HUDEP-2 (cell line): ENCODE results near the gene DLEC1.
A peak's percentile ranks its signal among the peaks of the same experiment; 100 is the strongest.
"Not testable (repeated sequence)": the region's sequence is repeated elsewhere in the genome, so short reads cannot be mapped to it uniquely, and the experiment has no call there.

Experiments used
- DNase-seq, 76 experiments: peaks; one replicate each; lab custom pipeline; 2025; ENCODE audit not compliant: unreplicated experiment in 76 of 76; lab: John Stamatoyannopoulos, UW

DLEC1 gene

GRCh38 chr3:38077073-38077472, 38.1 kb downstream of the DLEC1 start:
- DNase-seq, result not testable (repeated sequence)

DNA sequence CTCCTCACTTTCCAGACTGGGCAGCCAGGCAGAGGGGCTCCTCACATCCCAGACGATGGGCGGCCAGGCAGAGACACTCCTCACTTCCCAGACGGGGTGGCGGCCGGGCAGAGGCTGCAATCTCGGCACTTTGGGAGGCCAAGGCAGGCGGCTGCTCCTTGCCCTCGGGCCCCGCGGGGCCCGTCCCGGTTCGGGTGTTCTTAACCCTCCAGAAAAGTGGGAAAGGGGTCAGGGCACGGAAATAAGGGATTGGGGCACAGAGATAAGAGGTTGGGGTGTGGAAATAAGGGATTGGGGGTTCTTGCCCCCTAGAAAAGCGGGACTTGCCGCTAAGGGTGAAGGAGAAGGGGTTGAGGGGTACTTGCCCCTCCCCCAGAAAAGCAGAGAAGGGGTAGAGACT, 43.3 kb downstream of the DLEC1 start:
- DNase-seq, result not testable (repeated sequence)

GRCh38 chr3:38083254-38083653, 44.2 kb downstream of the DLEC1 start:
- DNase-seq, result not testable (repeated sequence)

- DNase-seq, result no peak
Observed at GRCh38 chr3:38083871-38084333, 44.9 kb downstream of the DLEC1 start.

DNA sequence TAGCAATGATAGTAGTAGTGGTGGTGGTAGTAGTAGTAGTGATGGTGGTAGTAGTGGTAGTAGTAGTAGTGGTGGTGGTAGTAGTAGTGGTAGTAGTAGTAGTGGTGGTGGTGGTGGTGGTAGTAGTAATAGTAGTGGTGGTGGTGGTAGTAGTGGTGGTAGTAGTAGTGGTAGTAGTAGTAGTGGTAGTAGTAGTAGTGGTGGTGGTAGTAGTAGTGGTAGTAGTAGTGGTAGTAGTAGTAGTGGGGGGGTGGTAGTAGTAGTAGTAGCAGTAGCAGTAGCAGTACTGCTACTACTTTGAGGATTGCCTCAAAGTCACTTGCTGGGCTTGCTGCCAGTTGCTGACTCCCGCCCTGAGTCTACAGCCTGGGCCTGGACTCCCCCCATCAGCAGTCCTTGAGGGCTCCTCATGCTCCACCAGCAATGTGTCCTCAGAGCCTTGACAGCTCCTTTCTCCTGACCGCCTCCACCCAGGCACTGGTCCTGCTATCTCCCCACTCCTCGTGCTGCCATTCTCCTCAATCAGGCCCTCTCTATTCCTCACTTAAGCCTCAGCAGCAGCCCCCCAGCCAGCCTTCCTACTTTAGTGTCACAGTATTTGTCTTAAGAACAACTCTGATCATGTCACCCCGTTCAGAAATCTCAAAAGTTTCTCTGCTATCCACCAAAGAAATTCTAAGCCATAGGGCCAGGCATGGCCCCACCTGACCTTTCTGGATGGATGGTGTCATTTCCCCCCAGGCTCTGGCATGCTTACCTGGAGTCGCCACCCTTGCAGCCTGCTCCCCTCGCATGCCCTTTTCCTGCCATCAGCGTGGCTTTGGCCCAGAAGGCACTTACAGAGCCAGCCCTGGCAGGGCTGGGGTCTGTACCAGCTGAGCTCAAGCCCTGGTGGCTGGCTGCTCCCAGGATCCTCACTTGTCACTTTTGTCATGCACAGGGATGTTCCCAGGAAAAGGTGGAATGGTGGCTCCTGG, 45.6 kb downstream of the DLEC1 start:
- no peak for DNase-seq

DNA sequence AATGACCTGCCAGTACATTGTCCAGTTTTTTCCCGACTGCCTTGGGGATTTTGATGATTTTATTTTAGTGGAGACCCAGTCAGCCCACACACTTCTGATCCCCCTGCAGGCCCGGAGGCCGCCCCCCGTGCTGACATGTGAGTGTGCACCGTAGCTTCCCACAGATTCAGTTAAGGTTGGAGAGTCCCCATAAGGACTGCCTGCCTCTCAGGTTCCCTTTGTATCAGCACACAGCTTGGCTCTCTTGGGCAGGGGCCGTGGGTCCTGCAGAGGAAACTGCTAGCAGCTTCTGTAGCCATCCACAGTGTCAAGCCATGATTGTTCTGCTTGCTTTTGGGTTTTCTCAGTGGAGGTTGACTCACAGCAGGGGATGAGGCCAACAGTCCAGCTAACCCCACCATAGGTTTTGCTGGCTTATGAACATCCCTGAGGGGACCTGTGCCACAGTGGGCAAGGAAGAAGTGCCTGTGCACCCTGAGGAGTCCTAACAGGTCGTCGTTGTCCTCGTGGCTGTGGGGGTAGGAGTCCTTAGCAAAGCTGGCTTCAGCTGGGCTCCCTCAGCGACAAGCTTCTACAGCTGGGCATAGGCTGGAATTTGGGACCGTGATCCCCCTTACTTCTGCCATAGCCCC, 46.4 kb downstream of the DLEC1 start:
- no peak for DNase-seq

- DNase-seq, result no peak
Observed at GRCh38 chr3:38085943-38086324, 46.9 kb downstream of the DLEC1 start.

- no peak for DNase-seq
Observed at GRCh38 chr3:38086496-38086895, 47.5 kb downstream of the DLEC1 start.

- DNase-seq, result not testable (repeated sequence)
Observed at GRCh38 chr3:38087278-38087677, 48.3 kb downstream of the DLEC1 start.

DNA sequence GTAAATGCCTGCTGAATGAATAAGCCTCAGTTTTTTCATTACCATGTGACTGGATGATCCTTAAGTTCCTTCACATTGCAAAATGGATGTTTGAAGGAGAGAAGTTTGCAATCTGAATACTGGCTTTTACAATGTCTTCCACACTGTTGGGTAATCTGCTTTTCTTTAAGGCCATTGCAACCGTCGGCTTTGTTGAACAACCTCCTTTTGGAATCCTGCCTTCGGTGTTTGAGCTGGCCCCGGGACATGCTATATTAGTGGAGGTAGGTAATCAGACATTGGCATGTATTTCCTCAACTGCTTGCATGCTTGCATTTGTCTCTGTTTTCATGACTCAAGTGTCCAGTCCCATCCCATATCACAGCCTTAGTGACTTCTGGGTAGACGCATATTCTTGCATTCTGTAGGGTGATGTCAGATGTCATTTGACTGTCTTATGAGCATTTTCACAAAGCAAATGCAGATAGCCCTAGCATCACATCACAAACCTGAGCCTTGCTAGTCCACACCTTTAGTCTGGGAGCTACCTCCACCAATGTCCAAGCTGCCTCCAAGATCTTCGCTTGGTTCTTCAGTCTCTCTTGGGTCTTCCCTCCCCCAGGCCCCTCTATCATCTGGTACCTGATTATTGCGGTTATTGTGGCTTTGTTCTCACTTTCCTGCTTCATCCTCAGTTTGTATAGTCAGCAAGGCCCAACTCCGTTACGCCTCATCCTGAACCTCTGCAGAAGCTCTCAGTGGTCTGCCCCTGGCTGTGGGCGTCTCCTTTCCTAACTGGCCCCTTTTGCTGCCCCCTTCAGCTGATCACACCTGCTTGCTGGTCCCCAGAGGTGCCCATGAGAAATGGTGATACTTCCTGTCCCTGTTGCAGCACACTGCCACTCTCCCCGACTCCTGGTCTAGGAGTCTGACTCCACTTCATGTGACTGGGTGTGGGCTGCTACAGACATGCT, 49.4 kb downstream of the DLEC1 start:
- DNase-seq, result no peak

GRCh38 chr3:38089163-38089562, 50.2 kb downstream of the DLEC1 start:
- peak in 1 of 76 experiments; percentile 6 for DNase-seq

GRCh38 chr3:38090453-38090852, 51.4 kb downstream of the DLEC1 start:
- DNase-seq, result no peak

- no peak for DNase-seq
Observed at GRCh38 chr3:38094999-38095398, 56.0 kb downstream of the DLEC1 start.

DNA sequence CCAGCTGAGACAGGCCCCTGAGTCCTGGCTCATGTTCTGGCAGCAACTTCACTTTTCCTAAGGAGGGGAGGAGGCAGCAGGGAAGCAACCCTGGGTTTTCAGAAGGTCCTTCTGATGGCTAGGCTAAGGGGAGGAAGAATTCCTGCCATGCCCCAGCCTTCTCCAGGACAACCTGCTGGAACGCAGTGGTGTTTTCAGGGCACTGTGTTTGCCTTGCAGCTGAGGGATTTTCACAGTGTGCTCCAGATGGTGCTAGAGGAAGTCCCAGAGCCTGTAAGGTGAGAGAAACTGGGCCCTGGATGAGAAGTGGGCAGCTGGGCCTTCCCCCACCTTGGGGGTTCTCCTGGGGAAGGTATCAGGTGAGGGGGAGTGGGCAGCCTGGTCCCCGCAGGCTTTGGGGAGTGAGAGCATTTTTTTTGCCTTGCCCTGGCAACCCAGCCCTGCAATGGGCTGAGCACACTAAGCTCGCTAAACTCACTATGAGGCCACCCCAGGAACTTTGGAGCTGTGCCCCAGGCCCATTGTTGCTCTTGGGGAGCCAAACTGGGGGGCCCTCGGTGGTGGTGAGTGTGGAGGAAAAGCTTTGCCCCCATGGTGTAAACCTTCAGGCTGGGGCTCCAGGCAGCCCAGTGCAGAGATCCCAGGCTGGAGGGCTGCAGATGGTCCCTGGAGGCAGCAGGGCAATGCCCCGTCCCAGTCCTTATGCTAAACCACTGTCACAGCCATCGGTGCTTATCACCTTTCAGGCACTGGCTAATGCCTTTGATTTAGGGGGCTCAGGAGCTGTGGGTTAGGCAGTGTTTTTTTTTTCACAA, 56.9 kb downstream of the DLEC1 start:
- no peak for DNase-seq

DNA sequence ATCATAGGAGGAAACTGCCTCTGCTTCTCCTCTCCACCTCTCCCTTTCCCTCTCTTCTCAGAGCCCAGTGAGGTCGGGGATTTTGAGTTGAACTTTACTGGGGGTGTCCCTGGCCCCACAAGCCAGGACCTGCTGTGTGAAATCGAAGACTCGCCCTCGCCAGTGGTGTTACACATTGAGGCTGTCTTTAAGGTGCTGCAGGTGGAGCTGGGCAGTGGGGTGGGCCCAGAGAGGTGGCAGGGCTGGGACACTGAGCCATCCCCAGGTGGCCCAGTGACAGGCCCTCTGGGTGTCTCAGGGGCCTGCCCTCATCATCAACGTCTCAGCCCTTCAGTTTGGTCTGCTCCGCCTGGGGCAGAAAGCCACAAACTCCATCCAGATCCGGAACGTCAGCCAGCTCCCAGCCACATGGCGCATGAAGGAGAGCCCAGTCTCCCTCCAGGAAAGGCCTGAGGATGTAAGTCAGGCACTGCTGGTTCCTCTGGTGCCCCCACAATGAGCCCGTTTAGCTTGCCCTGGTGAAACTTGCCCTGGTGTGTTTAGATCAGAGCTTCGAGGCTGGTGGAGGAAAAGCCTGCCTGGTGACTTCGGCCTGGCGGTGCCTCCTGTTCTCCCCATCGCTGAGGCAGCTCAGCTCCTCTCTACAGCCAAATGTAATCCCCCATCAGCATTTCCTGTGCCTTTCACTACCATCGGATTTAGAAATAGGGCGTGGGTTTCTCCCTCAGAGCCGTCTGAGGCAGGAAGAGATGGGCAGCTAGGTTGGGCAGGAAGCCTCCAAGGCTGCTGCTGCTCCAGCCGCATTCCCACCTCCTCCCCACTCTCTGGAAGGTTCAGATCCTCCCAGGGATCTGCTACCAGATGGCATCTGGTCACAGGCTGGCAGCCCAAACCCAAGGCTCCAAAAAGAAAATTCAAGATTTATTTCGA, 58.7 kb downstream of the DLEC1 start:
- no peak for DNase-seq

DNA sequence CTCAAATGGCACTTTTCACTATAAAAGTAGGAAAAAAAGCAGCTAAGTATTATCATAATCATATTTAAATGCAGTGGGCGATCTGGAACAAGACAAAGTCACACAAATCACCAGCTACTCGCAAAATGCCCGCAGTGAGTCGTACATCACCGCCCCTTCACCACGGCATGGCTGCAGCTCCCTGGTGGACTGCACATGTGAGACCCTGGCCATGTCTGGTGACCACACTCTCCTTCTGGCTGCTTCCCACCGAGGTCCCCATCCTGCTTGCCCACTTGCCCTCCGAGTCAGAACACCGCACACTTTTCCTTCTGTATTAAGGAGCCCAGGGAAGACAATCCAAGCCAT, 59.3 kb downstream of the DLEC1 start:
- no peak for DNase-seq

DNA sequence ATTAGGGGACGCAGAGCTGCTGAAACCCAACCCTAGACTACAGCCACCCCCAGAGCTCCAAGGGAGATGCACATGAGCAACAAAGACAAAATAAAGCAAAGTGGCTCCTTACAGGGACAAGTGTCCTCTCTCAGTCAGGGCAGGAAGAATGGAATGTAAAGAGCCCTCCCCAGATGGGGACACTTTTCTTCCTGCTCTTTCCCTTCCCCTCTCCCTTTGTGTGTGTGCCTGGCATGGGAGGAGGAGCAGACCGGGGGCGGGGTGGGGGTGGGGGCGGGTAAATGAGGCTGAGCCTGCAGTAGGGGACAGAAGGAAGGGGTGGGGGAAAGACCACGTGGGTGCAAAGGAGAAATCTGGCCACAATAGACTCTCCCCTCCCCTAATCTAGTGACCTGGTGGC, 60.5 kb downstream of the DLEC1 start:
- no peak for DNase-seq

- DNase-seq, result no peak
Observed at GRCh38 chr3:38100498-38100897, 61.5 kb downstream of the DLEC1 start.
